Measurements from ENCODE around the gene FOLR1. TPM values are rescaled to one million over a fixed set of nuclear protein-coding genes. Genes with fewer than 3 reads are reported as not detected.
"Not testable (repeated sequence)": the region's sequence is repeated elsewhere in the genome, so short reads cannot be mapped to it uniquely, and the experiment has no call there.

FOLR1 gene
- total RNA-seq = not detected

DNA sequence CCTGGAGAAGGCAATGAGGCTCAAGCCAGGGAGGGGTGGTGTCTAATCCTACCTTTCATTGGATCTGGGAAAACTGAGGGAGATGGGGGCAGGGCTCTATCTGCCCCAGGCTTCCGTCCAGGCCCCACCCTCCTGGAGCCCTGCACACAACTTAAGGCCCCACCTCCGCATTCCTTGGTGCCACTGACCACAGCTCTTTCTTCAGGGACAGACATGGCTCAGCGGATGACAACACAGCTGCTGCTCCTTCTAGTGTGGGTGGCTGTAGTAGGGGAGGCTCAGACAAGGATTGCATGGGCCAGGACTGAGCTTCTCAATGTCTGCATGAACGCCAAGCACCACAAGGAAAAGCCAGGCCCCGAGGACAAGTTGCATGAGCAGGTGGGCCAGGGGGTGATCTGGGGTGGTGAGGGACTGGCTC is at the start of gene FOLR1:
Gene FOLR1, plus strand, starts transcription at position 180 of the 421 bp plus-strand sequence. Its CDS starts 34 bp downstream, at position 214.
- Mint-ChIP-seq H3K4me1 (ENCODE audit: low read depth) (no peaks in the 10 kb centered on the region), H3K4me3 (no peak within 1 kb of the TSS), H3K27ac (no peak within 1 kb of the TSS), H3K9me3 (no peaks in the 10 kb centered on the region), H3K36me3 (no peaks in the 10 kb centered on the region), H3K27me3 (peaks cover 3% of the 10 kb centered on the region)
- CTCF ChIA-PET = no interaction called here
- intact Hi-C loops (cut with micrococcal nuclease) = no loop called here
- DNase-seq = no peak
- POLR2A ChIA-PET = no interaction called here

DNA sequence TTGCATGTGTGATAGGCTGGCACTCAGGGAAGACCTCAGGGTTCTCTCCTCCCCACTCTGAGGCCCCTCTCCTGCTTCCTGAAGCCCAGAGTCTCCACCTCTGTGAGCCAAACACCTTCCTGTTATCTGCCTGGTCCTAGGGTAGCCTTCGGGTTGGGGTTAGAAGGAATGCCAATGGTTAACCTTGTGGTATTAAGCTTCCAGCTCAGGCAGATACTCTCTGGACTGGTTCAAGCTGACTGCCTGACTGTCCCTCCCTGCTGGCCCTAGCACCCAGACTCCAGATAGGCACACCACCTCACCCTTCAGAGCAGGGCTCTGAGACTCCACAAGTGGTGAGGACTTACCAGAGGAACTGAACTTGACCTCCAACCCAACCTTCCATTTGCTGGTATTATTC is 49.4 kb upstream of the FOLR1 start:
- H3K27ac Mint-ChIP-seq, H3K4me3 Mint-ChIP-seq, DNase-seq, H3K9me3 Mint-ChIP-seq, POLR2A ChIA-PET, H3K36me3 Mint-ChIP-seq: not testable (repeated sequence)
- Mint-ChIP-seq H3K4me1 (ENCODE audit: low read depth) (peaks cover 20% of the 10 kb centered on the region), H3K27me3 (peaks cover 11% of the 10 kb centered on the region)
- CTCF ChIA-PET = interaction anchor here (1.2 to 3.5 kb wide), 6 partner anchors 8 to 271 kb away, joined by 4 to 118 read pairs (median 6); no protein-coding TSS in a partner anchor
- intact Hi-C loops (cut with micrococcal nuclease) = loop anchor here (2.0 kb wide), 1 partner anchor 166 kb away; no protein-coding TSS in a partner anchor

DNA sequence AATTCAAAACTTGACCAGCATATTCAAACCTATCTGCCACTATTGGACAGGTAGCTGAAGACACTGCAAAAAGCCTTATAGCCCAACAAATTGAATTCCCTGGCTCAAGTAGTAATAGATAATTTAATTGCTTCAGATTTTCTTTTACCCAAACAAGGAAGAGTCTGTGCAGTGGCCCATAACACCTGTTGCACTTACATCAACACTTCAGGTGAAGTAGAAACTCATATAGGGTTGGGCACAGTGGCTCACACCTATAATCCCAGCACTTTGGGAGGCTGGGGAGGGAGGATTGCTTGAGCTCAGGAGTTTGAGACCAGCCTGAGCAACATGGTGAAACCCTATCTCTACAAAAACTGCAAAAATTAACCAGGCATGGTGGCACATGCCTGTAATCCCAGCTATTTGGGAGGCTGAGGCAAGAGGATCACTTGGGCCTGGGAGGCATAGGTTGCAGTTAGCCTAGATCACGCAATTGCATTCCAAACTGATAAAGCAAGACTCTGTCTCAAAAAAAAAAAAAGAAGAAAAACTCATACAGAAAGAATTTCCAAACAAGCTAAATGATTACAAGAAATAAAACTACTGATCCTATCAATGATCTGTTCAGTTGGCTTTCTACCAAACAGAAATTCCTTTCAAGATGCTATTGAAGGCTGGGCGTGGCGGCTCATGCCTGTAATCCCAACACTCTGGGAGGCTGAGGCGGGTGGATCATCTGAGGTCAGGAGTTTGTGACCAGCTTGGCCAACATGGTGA is 47.0 kb upstream of the FOLR1 start:
- Mint-ChIP-seq H3K4me3 (no peak overlapping the region), H3K4me1 (ENCODE audit: low read depth) (peaks cover 18% of the 10 kb centered on the region), H3K27ac (no peak overlapping the region), H3K27me3 (peaks cover 8% of the 10 kb centered on the region), H3K36me3 (no peaks in the 10 kb centered on the region), H3K9me3 (no peaks in the 10 kb centered on the region)
- ChIA-PET POLR2A (interaction anchor here (0.6 to 1.2 kb wide), 3 partner anchors 10 to 292 kb away, joined by 3 to 4 read pairs (median 4); partner anchors contain the start of gene ANAPC15), CTCF (interaction anchor here (0.7 to 3.5 kb wide), 32 partner anchors 10 to 406 kb away, joined by 3 to 118 read pairs (median 6); partner anchors contain the start of genes ANAPC15, INPPL1, LAMTOR1 and RNF121)
- no peak for DNase-seq
- intact Hi-C loops (cut with micrococcal nuclease) = loop anchor here (1.0 kb wide), 2 partner anchors 42 to 120 kb away; partner anchors contain the start of gene LAMTOR1

DNA sequence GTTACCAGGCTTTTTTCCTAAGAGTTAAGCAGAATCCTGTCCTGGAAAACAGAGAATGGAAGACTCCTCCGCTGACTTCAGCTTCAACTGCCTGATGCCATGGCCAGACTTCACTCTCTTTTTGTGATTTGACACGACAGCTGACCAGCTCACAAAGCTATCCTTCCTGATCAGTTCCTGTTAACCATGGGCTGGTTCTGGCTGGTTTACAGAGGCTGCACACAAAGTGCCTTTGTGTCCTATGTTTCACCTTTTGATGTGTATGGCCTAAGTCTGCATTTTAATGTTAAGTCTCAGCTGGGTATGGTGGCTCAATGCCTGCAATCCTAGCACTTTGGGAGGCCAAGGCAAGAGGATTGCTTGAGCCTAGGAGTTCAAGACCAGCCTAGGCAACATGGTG is 45.3 kb upstream of the FOLR1 start:
- Mint-ChIP-seq H3K9me3 (no peaks in the 10 kb centered on the region), H3K4me3 (no peak overlapping the region), H3K4me1 (ENCODE audit: low read depth) (peaks cover 6% of the 10 kb centered on the region), H3K27me3 (peaks cover 6% of the 10 kb centered on the region), H3K27ac (no peak overlapping the region), H3K36me3 (no peaks in the 10 kb centered on the region)
- no peak for DNase-seq
- intact Hi-C loops (cut with micrococcal nuclease) = no loop called here
- ChIA-PET CTCF (interaction anchor here (1.2 to 1.6 kb wide), 3 partner anchors 54 to 284 kb away, joined by 3 to 7 read pairs (median 4); no protein-coding TSS in a partner anchor), POLR2A (no interaction called here)

DNA sequence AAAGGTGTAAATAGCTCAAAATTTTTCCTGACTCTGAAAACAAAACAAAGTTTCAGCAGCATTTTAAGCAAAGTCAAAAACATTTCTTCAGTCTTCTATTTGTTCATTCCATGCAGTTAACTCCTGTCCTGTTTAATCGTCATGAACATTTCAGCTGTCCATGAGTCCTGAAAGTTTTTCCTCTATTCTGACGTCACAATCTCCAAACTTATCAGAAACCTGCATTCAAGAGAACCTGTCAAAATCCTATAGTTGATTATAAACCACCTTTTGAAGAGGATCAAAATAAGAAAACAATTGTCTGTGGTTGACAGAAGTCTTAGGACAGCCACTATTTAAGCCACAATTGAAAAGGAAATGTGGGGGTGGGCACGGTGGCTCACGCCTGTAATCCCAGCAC is 41.1 kb upstream of the FOLR1 start:
- ChIA-PET CTCF (no interaction called here), POLR2A (no interaction called here)
- Mint-ChIP-seq H3K27ac (no peak overlapping the region), H3K27me3 (no peaks in the 10 kb centered on the region), H3K4me1 (ENCODE audit: low read depth) (no peaks in the 10 kb centered on the region), H3K4me3 (no peak overlapping the region), H3K36me3 (no peaks in the 10 kb centered on the region), H3K9me3 (no peaks in the 10 kb centered on the region)
- intact Hi-C loops (cut with micrococcal nuclease) = no loop called here
- no peak for DNase-seq

DNA sequence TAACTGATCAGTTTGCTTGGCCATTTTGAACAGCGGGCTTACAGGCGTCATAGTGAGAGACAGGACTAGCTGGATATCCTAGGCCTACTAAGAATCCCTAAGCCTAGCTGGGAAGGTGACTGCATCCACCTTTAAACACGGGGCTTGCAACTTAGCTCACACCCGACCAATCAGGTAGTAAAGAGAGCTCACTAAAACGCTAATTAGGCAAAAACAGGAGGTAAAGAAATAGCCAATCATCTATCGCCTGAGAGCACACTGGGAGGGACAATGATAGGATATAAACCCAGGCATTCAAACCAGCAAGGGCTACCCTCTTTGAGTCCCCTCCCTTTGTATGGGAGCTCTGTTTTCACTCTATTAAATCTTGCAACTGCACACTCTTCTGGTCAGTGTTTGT is 38.1 kb upstream of the FOLR1 start:
- intact Hi-C loops (cut with micrococcal nuclease); H3K27me3 Mint-ChIP-seq; H3K27ac Mint-ChIP-seq; H3K4me1 Mint-ChIP-seq (ENCODE audit: low read depth); H3K4me3 Mint-ChIP-seq; H3K36me3 Mint-ChIP-seq; POLR2A ChIA-PET; H3K9me3 Mint-ChIP-seq; DNase-seq: not testable (repeated sequence)
- CTCF ChIA-PET = interaction anchor here (0.8 to 8.8 kb wide), 4 partner anchors 9 to 128 kb away, joined by 3 to 51 read pairs (median 6); no protein-coding TSS in a partner anchor

DNA sequence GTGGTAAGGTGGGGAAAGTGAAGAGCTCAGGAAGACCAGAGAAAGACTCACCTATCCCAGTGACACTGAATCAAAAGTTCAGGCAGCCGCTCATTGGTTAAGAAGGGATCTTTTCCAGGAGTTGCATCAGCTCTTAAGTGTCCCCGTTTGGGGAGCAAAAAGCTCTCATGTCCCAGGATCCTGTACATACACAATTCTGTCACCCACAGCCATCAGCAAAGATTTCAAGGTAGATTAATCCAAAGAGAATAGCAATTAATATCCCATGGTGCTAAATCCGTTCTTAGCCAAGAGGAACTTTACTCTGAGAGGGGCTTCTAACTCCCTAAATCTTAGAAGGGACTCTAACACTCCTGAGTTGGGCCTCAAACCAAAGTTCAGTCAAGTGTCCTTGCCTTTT is 37.1 kb upstream of the FOLR1 start:
- intact Hi-C loops (cut with micrococcal nuclease) = no loop called here
- Mint-ChIP-seq H3K4me3 (no peak overlapping the region), H3K27me3 (peaks cover 5% of the 10 kb centered on the region), H3K4me1 (ENCODE audit: low read depth) (no peaks in the 10 kb centered on the region), H3K36me3 (no peaks in the 10 kb centered on the region), H3K27ac (no peak overlapping the region), H3K9me3 (no peaks in the 10 kb centered on the region)
- POLR2A ChIA-PET = interaction anchor here (1.1 kb wide), 1 partner anchor 11 kb away, joined by 3 read pairs; no protein-coding TSS in a partner anchor
- CTCF ChIA-PET = interaction anchor here (1.3 to 8.8 kb wide), 3 partner anchors 10 to 129 kb away, joined by 3 to 51 read pairs (median 9); no protein-coding TSS in a partner anchor
- no peak for DNase-seq

DNA sequence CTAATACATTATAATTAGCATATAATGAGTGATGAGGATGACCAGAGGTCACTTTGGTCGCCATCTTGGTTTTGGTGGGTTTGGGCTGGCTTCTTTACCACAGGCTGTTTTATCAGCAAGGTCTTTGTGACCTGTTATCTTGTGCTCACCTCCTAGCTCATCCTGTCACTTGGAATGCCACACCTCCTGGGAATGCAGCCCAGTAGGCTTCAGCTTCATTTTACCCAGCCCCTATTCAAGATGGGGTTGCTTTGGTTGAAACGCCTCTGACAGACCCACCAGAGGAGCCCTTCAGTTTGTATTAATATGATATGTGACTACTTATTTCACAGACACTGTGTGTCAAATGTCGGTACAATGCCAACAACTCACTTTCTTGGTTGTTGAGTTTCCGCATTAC is 36.2 kb upstream of the FOLR1 start:
- Mint-ChIP-seq H3K27me3 (peaks cover 10% of the 10 kb centered on the region), H3K36me3 (no peaks in the 10 kb centered on the region), H3K9me3 (no peaks in the 10 kb centered on the region), H3K27ac (no peak overlapping the region), H3K4me3 (no peak overlapping the region), H3K4me1 (ENCODE audit: low read depth) (no peaks in the 10 kb centered on the region)
- intact Hi-C loops (cut with micrococcal nuclease) = no loop called here
- CTCF ChIA-PET = interaction anchor here (8.8 kb wide), 1 partner anchor 11 kb away, joined by 51 read pairs; no protein-coding TSS in a partner anchor
- DNase-seq = no peak
- POLR2A ChIA-PET = no interaction called here

DNA sequence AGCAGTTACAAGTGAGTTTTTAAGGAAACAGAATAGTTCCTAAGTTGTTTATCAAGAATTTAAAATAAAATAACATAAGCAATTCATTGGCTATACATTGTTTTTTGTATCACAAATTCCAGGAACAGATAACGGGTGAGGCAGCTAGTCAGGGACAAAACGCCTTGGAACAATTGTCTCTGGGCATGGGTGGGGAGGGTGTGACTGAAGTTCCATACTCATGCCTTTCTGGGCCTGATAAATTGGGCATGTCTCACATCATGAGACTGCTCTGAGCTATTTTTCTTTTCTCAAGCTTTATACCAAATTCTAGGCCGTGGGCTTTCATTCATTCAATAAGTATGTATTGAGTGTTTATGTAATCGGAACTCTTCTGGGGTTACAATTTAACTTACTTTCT is 34.8 kb upstream of the FOLR1 start:
- Mint-ChIP-seq H3K36me3 (no peaks in the 10 kb centered on the region), H3K9me3 (no peaks in the 10 kb centered on the region), H3K27me3 (peaks cover 12% of the 10 kb centered on the region), H3K4me3 (no peak overlapping the region), H3K27ac (no peak overlapping the region), H3K4me1 (ENCODE audit: low read depth) (no peaks in the 10 kb centered on the region)
- ChIA-PET POLR2A (no interaction called here), CTCF (interaction anchor here (1.0 to 8.8 kb wide), 2 partner anchors 12 to 132 kb away, joined by 5 to 51 read pairs; no protein-coding TSS in a partner anchor)
- intact Hi-C loops (cut with micrococcal nuclease) = no loop called here
- DNase-seq = no peak

DNA sequence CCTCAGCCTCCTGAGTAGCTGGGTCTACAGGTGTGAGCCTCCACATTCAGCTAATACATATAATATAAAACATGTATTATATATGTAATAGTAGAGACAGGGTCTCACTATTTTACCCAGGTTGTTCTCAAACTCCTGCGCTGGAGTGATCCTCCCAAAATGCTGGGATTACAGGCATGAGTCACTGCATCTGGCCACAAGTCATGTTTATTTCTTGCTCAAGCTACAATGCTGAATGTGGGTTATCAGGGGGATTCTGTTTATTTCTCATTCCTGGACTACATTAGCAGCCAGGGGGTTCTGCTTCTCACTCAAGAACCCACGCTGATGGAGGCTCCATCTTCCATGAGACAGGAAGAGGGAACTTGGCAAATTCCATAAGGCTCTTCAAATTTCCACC is 31.6 kb upstream of the FOLR1 start:
- peaks cover 12% of the 10 kb centered on the region for H3K27me3 Mint-ChIP-seq
- no peak overlapping the region for H3K27ac Mint-ChIP-seq
- H3K9me3 Mint-ChIP-seq = no peaks in the 10 kb centered on the region
- no peaks in the 10 kb centered on the region for H3K4me1 Mint-ChIP-seq (ENCODE audit: low read depth)
- H3K36me3 Mint-ChIP-seq = no peaks in the 10 kb centered on the region
- intact Hi-C loops (cut with micrococcal nuclease) = no loop called here
- H3K4me3 Mint-ChIP-seq = no peak overlapping the region
- ChIA-PET POLR2A (no interaction called here), CTCF (interaction anchor here (1.1 to 8.8 kb wide), 3 partner anchors 16 to 135 kb away, joined by 3 to 51 read pairs (median 3); no protein-coding TSS in a partner anchor)
- DNase-seq = no peak

DNA sequence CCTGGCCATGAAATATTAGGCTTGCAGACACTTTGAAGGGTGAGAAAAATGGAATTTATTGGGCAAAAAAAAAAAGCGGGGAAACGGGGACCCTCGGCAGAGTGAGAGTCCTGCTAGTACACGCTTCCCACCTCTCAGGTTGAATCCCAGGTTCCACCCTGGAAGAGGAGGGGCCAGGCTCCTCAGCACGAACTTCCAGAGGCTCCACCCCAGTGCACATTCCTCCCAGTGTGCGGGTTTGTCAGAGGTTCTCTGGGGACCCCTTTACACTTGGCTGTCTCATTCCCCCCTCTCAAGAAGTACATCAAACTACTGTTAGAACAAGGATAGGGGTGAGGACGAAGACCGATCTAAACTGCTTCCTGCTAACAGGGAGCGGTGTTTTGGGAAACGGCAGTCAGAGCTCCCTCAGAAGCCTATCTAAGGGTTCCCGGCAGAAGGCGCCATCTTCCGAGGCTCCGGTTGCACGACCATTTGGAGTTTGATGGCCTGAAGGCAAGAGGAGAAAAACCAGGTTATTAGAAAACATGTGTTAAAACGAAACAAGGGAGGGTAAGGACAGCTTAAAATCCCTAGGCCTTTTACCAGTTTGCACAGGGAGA is 28.9 kb upstream of the FOLR1 start:
- CTCF ChIA-PET = interaction anchor here (0.7 to 1.1 kb wide), 2 partner anchors 9 to 20 kb away, joined by 3 to 4 read pairs; no protein-coding TSS in a partner anchor

DNA sequence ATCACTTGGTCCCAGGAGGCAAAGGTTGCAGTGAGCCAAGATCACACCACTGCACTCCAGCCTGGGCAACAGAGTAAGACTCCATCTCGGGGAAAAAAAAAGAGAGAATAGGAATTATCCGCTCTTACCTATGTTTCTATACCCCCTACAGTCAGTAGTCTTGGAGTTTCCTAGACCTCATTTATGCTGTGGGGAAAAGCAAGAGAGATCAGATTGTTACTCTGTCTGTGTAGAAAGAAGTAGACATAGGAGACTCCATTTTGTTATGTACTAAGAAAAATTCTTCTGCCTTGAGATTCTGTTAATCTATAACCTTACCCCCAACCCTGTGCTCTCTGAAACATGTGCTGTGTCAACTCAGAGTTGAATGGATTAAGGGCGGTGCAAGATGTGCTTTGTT is 27.8 kb upstream of the FOLR1 start:
- H3K27me3 Mint-ChIP-seq = peaks cover 14% of the 10 kb centered on the region
- intact Hi-C loops (cut with micrococcal nuclease); H3K9me3 Mint-ChIP-seq; H3K36me3 Mint-ChIP-seq; CTCF ChIA-PET; DNase-seq; H3K4me3 Mint-ChIP-seq; H3K27ac Mint-ChIP-seq; POLR2A ChIA-PET; H3K4me1 Mint-ChIP-seq (ENCODE audit: low read depth): not testable (repeated sequence)

More for the DNA sequence above, 28.9 kb upstream of the FOLR1 start:
- no peak overlapping the region for H3K4me3 Mint-ChIP-seq
- H3K27me3 Mint-ChIP-seq = peaks cover 16% of the 10 kb centered on the region
- intact Hi-C loops (cut with micrococcal nuclease) = no loop called here
- H3K4me1 Mint-ChIP-seq (ENCODE audit: low read depth) = no peaks in the 10 kb centered on the region
- DNase-seq = no peak
- H3K36me3 Mint-ChIP-seq = no peaks in the 10 kb centered on the region
- POLR2A ChIA-PET = no interaction called here
- H3K27ac Mint-ChIP-seq = no peak overlapping the region
- no peaks in the 10 kb centered on the region for H3K9me3 Mint-ChIP-seq
